Endothelial cell of umbilical vein (primary cell): ENCODE measurements around the gene C11orf71.

ENCODE experiments used
- EZH2 ChIP-seq: IDR thresholded peaks from 2 replicates; pipeline ENCODE4 v1.6.1; 2012; ENCODE audit warnings: borderline replicate concordance, low read depth, mild to moderate bottlenecking, moderate library complexity, low read length, inconsistent platforms; ENCODE audit not compliant: severe bottlenecking
- JUN ChIP-seq: IDR thresholded peaks from 2 replicates; pipeline ENCODE4 v1.6.1; 2011; ENCODE audit warnings: borderline replicate concordance, low read depth; ENCODE audit not compliant: insufficient read length, insufficient read depth
- POLR2A ChIP-seq: IDR thresholded peaks from 2 replicates; pipeline ENCODE4 v1.6.1; 2012; ENCODE audit warnings: low read depth, mild to moderate bottlenecking, control low read depth, low read length
- TF ChIP-seq, protein P1 (sequence below), 2 donors: IDR thresholded peaks; 1 replicate in 1 of 2; 2 replicates in 1 of 2; pipeline ENCODE4 v1.5.1; 2011; ENCODE audit warnings: low read length in 2 of 2, mild to moderate bottlenecking in 2 of 2, moderate library complexity in 2 of 2, control low read depth in 1 of 2, inconsistent platforms in 1 of 2, low read depth in 1 of 2; ENCODE audit not compliant: insufficient read depth in 1 of 2; ENCODE audit errors: extremely low read depth in 1 of 2
- TF ChIP-seq, protein P2 (sequence below): IDR thresholded peaks from 2 replicates; pipeline ENCODE4 v1.6.1; 2011; ENCODE audit not compliant: insufficient read depth, insufficient read length

DNA sequence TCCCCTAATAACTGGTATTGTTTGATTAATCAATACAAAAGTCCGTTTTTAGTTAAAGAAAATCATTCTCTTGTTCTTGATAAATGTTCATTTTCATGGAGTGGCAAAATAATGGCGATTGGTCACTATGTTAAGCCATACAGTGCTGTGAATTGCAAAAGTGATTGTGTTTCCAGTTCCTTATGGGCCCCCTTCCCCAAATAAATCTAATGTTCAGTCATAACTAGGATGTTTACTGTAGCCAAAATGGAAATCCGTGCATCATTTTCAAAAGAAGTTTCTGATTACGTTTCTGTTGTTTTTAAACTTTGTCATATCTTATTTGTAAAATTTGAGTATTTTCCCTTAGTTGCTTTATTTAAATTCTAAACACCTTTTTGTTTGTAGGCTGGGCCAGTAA lies 1.0 kb upstream of the C11orf71 start:
- TF ChIP-seq, protein P1, sequence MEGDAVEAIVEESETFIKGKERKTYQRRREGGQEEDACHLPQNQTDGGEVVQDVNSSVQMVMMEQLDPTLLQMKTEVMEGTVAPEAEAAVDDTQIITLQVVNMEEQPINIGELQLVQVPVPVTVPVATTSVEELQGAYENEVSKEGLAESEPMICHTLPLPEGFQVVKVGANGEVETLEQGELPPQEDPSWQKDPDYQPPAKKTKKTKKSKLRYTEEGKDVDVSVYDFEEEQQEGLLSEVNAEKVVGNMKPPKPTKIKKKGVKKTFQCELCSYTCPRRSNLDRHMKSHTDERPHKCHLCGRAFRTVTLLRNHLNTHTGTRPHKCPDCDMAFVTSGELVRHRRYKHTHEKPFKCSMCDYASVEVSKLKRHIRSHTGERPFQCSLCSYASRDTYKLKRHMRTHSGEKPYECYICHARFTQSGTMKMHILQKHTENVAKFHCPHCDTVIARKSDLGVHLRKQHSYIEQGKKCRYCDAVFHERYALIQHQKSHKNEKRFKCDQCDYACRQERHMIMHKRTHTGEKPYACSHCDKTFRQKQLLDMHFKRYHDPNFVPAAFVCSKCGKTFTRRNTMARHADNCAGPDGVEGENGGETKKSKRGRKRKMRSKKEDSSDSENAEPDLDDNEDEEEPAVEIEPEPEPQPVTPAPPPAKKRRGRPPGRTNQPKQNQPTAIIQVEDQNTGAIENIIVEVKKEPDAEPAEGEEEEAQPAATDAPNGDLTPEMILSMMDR (IDR thresholded peaks at IDR 0.05; ENCODE audit: extremely low read depth in 1 of 2, insufficient read depth in 1 of 2, low read depth in 1 of 2, low read length in 2 of 2): no peak
- TF ChIP-seq EZH2 (no peak), POLR2A (no peak), JUN (no peak)
- TF ChIP-seq, protein P2, sequence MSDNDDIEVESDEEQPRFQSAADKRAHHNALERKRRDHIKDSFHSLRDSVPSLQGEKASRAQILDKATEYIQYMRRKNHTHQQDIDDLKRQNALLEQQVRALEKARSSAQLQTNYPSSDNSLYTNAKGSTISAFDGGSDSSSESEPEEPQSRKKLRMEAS: no peak
